ENCODE data around the gene USPL1. TPM values are rescaled to one million over a fixed set of nuclear protein-coding genes. Genes with fewer than 3 reads are reported as not detected.
"Not testable (repeated sequence)": the region's sequence is repeated elsewhere in the genome, so short reads cannot be mapped to it uniquely, and the experiment has no call there.

USPL1 gene
- total and polyA plus RNA-seq, 8 donors = 5.5 to 33.9 (median 9.6) TPM

DNA sequence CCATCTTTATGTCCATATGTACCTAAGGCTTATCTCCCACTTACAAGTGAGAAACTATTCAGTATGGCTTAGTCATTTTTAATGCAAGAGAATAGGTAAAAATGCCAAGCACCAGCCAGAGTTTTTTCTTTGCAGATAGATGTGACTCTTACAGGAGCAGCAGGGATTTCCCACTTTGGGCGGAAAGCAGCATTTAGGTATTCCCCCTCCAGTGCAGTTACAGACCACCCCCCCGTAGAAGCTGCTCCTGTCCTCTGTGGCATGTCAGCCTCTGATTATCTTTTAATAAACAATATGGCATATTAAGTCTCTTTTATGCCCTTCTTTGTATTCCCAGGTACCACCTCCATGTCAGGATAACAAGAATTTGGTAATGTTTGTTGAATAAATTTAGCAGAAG is 24.7 kb upstream of the USPL1 start:
- H3K4me3 ChIP-seq = no peak overlapping the region
- no peaks in the 10 kb centered on the region for H3K4me1 ChIP-seq
- no peaks in the 10 kb centered on the region for H3K27me3 ChIP-seq
- H3K27ac ChIP-seq = no peak overlapping the region
- intact Hi-C loops (cut with DNase I; ENCODE audit: low total_unique reads) = no loop called here
- 72 to 89% (median 75%) methylated on average over 2 of the region's 2 CpGs for WGBS, 5 donors
- no peak for DNase-seq
- H3K36me3 ChIP-seq = no peaks in the 10 kb centered on the region
- TF ChIP-seq EP300 (IDR thresholded peaks at IDR 0.05) (no peak), CTCF (IDR thresholded peaks at IDR 0.05) (no peak), POLR2AphosphoS5 (IDR thresholded peaks at IDR 0.05) (no peak), POLR2A (IDR thresholded peaks at IDR 0.05) (no peak)
- H3K9me3 ChIP-seq = no peaks in the 10 kb centered on the region

DNA sequence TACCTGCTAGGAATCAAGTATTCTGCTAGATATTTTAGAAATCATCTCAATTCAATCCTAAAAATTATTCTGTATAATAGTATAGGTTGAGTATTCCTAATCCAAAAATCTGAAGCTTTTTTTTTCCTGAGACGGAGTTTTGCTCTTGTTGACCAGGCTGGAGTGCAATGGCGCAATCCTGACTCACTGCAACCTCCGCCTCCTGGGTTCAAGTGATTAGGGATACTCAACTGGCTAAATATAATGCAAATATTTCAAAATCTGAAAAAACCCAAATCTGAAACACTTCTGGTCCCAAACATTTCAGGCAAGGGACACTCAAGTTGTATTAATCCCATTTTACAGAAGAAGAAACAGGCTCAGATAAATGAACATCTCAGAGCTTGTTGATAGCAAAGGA is 17.2 kb upstream of the USPL1 start:
- Histone ChIP-seq H3K27ac (no peak overlapping the region), H3K4me3 (no peak overlapping the region), H3K27me3 (no peaks in the 10 kb centered on the region), H3K36me3 (no peaks in the 10 kb centered on the region), H3K4me1 (no peaks in the 10 kb centered on the region), H3K9me3 (no peaks in the 10 kb centered on the region)
- intact Hi-C loops (cut with DNase I; ENCODE audit: low total_unique reads) = no loop called here
- WGBS, 5 donors = 89 to 92% (median 90%) methylated on average over 3 of the region's 3 CpGs
- TF ChIP-seq POLR2AphosphoS5 (IDR thresholded peaks at IDR 0.05) (no peak), POLR2A (IDR thresholded peaks at IDR 0.05) (no peak), CTCF (IDR thresholded peaks at IDR 0.05) (no peak), EP300 (IDR thresholded peaks at IDR 0.05) (no peak)
- DNase-seq = no peak

GRCh38 chr13:30601836-30602235 is 15.9 kb upstream of the USPL1 start:
- no peak for TF ChIP-seq POLR2A (IDR thresholded peaks at IDR 0.05)
- TF ChIP-seq EP300 (IDR thresholded peaks at IDR 0.05) = no peak
- TF ChIP-seq CTCF (IDR thresholded peaks at IDR 0.05) = no peak
- TF ChIP-seq POLR2AphosphoS5 (IDR thresholded peaks at IDR 0.05) = no peak
- 88 to 95% (median 89%) methylated on average over 7 to 8 of the region's 8 CpGs for WGBS, 5 donors
- intact Hi-C loops (cut with DNase I; ENCODE audit: low total_unique reads) = no loop called here

GRCh38 chr13:30605052-30605451 is 12.7 kb upstream of the USPL1 start:
- no peak overlapping the region for H3K27ac ChIP-seq
- TF ChIP-seq POLR2A (IDR thresholded peaks at IDR 0.05) (no peak), CTCF (IDR thresholded peaks at IDR 0.05) (no peak), EP300 (IDR thresholded peaks at IDR 0.05) (no peak)
- no peak for DNase-seq
- H3K4me1 ChIP-seq = peaks cover 0 to 7% (median 3%) of the 10 kb centered on the region in 4 donors
- 85 to 94% (median 93%) methylated on average over 7 of the region's 7 CpGs for WGBS, 5 donors
- intact Hi-C loops (cut with DNase I; ENCODE audit: low total_unique reads) = no loop called here
- no peaks in the 10 kb centered on the region for H3K36me3 ChIP-seq
- no peak overlapping the region for H3K4me3 ChIP-seq
- no peaks in the 10 kb centered on the region for H3K9me3 ChIP-seq
- H3K27me3 ChIP-seq = no peaks in the 10 kb centered on the region

More at GRCh38 chr13:30601836-30602235, 15.9 kb upstream of the USPL1 start:
- H3K4me1 ChIP-seq = no peaks in the 10 kb centered on the region
- no peak overlapping the region for H3K4me3 ChIP-seq
- H3K27ac ChIP-seq = no peak overlapping the region
- no peaks in the 10 kb centered on the region for H3K9me3 ChIP-seq
- DNase-seq = no peak
- H3K36me3 ChIP-seq = no peaks in the 10 kb centered on the region
- no peaks in the 10 kb centered on the region for H3K27me3 ChIP-seq

DNA sequence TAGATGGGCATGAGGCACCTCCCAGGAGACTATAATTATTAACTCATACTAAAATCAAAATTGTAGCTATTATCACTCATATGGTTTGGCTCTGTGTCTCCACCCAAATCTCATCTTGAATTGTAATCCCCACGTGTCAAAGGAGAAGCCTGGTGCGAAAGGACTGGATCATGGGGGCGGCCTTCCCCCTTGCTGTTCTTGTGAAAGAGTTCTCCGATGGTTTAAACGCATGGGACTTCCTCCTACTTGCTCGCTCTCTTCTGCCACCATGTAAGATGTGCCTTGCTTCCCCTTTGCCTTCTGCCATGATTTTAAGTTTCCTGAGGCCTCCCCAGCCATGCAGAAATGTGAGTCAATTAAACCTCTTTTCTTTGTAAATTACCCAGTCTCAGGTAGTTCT is 10.5 kb upstream of the USPL1 start:
- H3K27me3 ChIP-seq; H3K27ac ChIP-seq; DNase-seq; intact Hi-C loops (cut with DNase I; ENCODE audit: low total_unique reads); H3K9me3 ChIP-seq; H3K36me3 ChIP-seq; H3K4me3 ChIP-seq; H3K4me1 ChIP-seq: not testable (repeated sequence)
- 85 to 94% (median 88%) methylated on average over 6 of the region's 6 CpGs for WGBS, 5 donors
